HepG2 (cell line): ENCODE data around the gene VPS13D. TPM values are rescaled to one million over a fixed set of nuclear protein-coding genes. Genes with fewer than 3 reads are reported as not detected.

Experiments
- ATAC-seq: fragments of 200-7000 bp; cut with Tn5 transposase; 3 replicates; pipeline ENCODE4 v1.9.1; 2020; ENCODE audit warnings: mild to moderate bottlenecking, moderate library complexity
- BruUV-seq: library from RNA; stranded (reverse); fragments of 400-500 nt; replicated peaks from 2 replicates; lab custom pipeline; 2021; lab: Mats Ljungman, UMichigan
- CTCF ChIA-PET: fragments of 300-600 bp; formaldehyde crosslinking; extraction: SDS; loops from one replicate; lab custom pipeline; 2021; ENCODE audit warnings: low total read pairs, inconsistent platforms, low intra/inter-chr PET ratio; lab: Yijun Ruan, JAX
- POLR2A ChIA-PET: fragments of 350-600 bp; sonication (Branson Sonifier 250); formaldehyde crosslinking; loops from one replicate; lab custom pipeline; 2020; ENCODE audit warnings: antibody characterized with exemption, inconsistent platforms; lab: Yijun Ruan, JAX
- DNase-seq: peaks from one replicate; pipeline ENCODE4 v3.0.0-alpha.2; 2015; ENCODE audit warnings: low spot score
- FAIRE-seq: peaks from 3 replicates; lab custom pipeline; 2011; peaks lifted over from hg19 to GRCh38; lab: Jason Lieb, UNC
- H2AFZ ChIP-seq: one replicate; pipeline ENCODE4 v1.6.1; 2011; ENCODE audit warnings: low read length, inconsistent platforms
- H3K27ac ChIP-seq: fragments of 300-600 bp; 3 replicates; pipeline ENCODE4 v1.8.0; 2011; ENCODE audit warnings: mixed run types, mild to moderate bottlenecking, mixed read lengths, low read length, inconsistent platforms; ENCODE audit not compliant: insufficient read depth; ENCODE audit errors: extremely low read length
- H3K27me3 ChIP-seq, 2 experiments: fragments of 200-600 bp in 1 of 2; 2 replicates in 1 of 2; 3 replicates in 1 of 2; pipeline versions ENCODE4 v1.6.0 to v1.8.0; 2011; ENCODE audit warnings: low read length in 2 of 2, mild to moderate bottlenecking in 2 of 2, moderate library complexity in 2 of 2, inconsistent platforms in 1 of 2; ENCODE audit not compliant: insufficient read depth in 2 of 2, control insufficient read depth in 1 of 2
- H3K36me3 ChIP-seq, 2 experiments: fragments of 200-600 bp in 1 of 2; replicated peaks in 1 of 2; 2 replicates in 1 of 2; 3 replicates in 1 of 2; pipeline versions ENCODE4 v1.5.1 to v1.8.0; 2011; ENCODE audit warnings: low read length in 2 of 2, inconsistent platforms in 1 of 2; ENCODE audit not compliant: insufficient read depth in 2 of 2, control insufficient read depth in 1 of 2
- H3K4me1 ChIP-seq: 2 replicates; pipeline ENCODE4 v1.5.1; 2012; ENCODE audit warnings: low read length, inconsistent platforms; ENCODE audit not compliant: insufficient read depth
- H3K4me2 ChIP-seq: 2 replicates; pipeline ENCODE4 v1.6.0; 2011; ENCODE audit warnings: low read depth, low read length, inconsistent platforms
- H3K4me3 ChIP-seq, 3 experiments: fragments of 200-600 bp in 1 of 3; sonication (generic), shearing (Covaris generic) in 1 of 3; replicated peaks in 1 of 3; 2 replicates each; pipeline ENCODE4 v1.5.1; 2011 to 2016; ENCODE audit warnings: low read length in 3 of 3, inconsistent platforms in 2 of 3, low read depth in 2 of 3, mild to moderate bottlenecking in 2 of 3, control low read depth in 1 of 3, mixed read lengths in 1 of 3; ENCODE audit not compliant: insufficient read depth in 1 of 3
- H3K79me2 ChIP-seq: one replicate; pipeline ENCODE4 v1.6.1; 2011; ENCODE audit warnings: low read length, inconsistent platforms; ENCODE audit not compliant: insufficient read depth
- H3K9ac ChIP-seq: 2 replicates; pipeline ENCODE4 v1.6.0; 2011; ENCODE audit warnings: mild to moderate bottlenecking, low read depth, low read length, inconsistent platforms; ENCODE audit not compliant: insufficient read depth
- H3K9me3 ChIP-seq: 2 replicates; pipeline ENCODE4 v1.5.1; 2012; ENCODE audit warnings: mild to moderate bottlenecking, low read length
- H4K20me1 ChIP-seq: 2 replicates; pipeline ENCODE4 v1.6.0; 2011; ENCODE audit warnings: inconsistent platforms, mild to moderate bottlenecking, low read length, moderate library complexity; ENCODE audit not compliant: insufficient read depth
- CREB3 ChIP-seq: sonication (generic); formaldehyde crosslinking; IDR thresholded peaks from 2 replicates; pipeline ENCODE4 v1.5.0; 2020; ENCODE audit warnings: missing genetic modification reagents
- HMG20A ChIP-seq: IDR thresholded peaks from 2 replicates; pipeline ENCODE4 v1.6.1; 2016; ENCODE audit warnings: borderline replicate concordance
- SIN3B ChIP-seq: fragments of 150-350 bp; IDR thresholded peaks from 2 replicates; pipeline ENCODE4 v1.6.1; 2014; ENCODE audit warnings: low read length
- ZNF251 ChIP-seq: sonication (generic); formaldehyde crosslinking; IDR thresholded peaks from 2 replicates; pipeline ENCODE4 v1.9.0; 2021; ENCODE audit warnings: mild to moderate bottlenecking, missing genetic modification reagents
- ZNF292 ChIP-seq: sonication (generic); formaldehyde crosslinking; IDR thresholded peaks from 2 replicates; pipeline ENCODE4 v1.8.1; 2022; ENCODE audit warnings: mild to moderate bottlenecking, low read depth, missing genetic modification reagents, borderline replicate concordance
- ZNF317 ChIP-seq: sonication (generic); formaldehyde crosslinking; IDR thresholded peaks from 2 replicates; pipeline ENCODE4 v1.5.0; 2020; ENCODE audit warnings: mild to moderate bottlenecking, missing genetic modification reagents
- ZNF772 ChIP-seq: sonication (generic); formaldehyde crosslinking; IDR thresholded peaks from 2 replicates; pipeline ENCODE4 v1.5.0; 2020; ENCODE audit warnings: mild to moderate bottlenecking, missing genetic modification reagents
- ZNF788 ChIP-seq: sonication (generic); formaldehyde crosslinking; IDR thresholded peaks from 2 replicates; pipeline ENCODE4 v1.5.0; 2020; ENCODE audit warnings: mild to moderate bottlenecking, missing genetic modification reagents, borderline replicate concordance
- ZNF83 ChIP-seq: sonication (generic); formaldehyde crosslinking; IDR thresholded peaks from 2 replicates; pipeline ENCODE4 v1.4.0; 2020; ENCODE audit warnings: missing genetic modification reagents, mild to moderate bottlenecking, borderline replicate concordance
- WGBS: methylation state at CpG from one replicate; pipeline ENCODE4 v1.1.6; 2017; ENCODE audit warnings: low lambda C conversion rate; 5-methylcytosine and 5-hydroxymethylcytosine counted together
- in situ Hi-C: cut with HindIII; loops from 2 replicates; pipeline ENCODE4 v1.10.0; 2017; ENCODE audit warnings: low pct_unique_long_range_greater_than_20kb; ENCODE audit not compliant: extremely low pct_ligation_motif_present
- intact Hi-C: fragments of 100-400 bp; cut with micrococcal nuclease; formaldehyde crosslinking; loops from one replicate; pipeline ENCODE4 v1.10.0; 2022; ENCODE audit not compliant: unreplicated experiment
- polyA plus RNA-seq, 8 experiments: library from polyadenylated mRNA; depleted of rRNA in 3 of 8; stranded (reverse) in 7 of 8; unstranded in 1 of 8; fragments of >200 nt; fragmentation: Illumina TruSeq in 4 of 8; extraction: Trizol in 4 of 8; gene quantifications; 2 replicates each; pipeline versions ENCODE4 v1.2.1 to v1.2.3, GENCODE V29; 2011 to 2016; ENCODE audit warnings: low read depth in 4 of 8, missing spikeins in 1 of 8, mixed read lengths in 1 of 8; ENCODE audit not compliant: insufficient read depth in 1 of 8
- total RNA-seq, 5 experiments: library from RNA; depleted of rRNA; stranded (reverse); fragments of >200 nt; fragmentation: Illumina TruSeq; extraction: Trizol; gene quantifications; 2 replicates each; pipeline ENCODE4 v1.2.3, GENCODE V29; 2016; ENCODE audit warnings: low read depth in 1 of 5
- TF ChIP-seq, protein P1 (sequence below): sonication (generic); formaldehyde crosslinking; IDR thresholded peaks from 2 replicates; pipeline ENCODE4 v1.8.1; 2023; ENCODE audit warnings: mild to moderate bottlenecking, inconsistent platforms, moderate library complexity, missing genetic modification reagents, borderline replicate concordance
- TF ChIP-seq, protein P2 (sequence below): sonication (generic); formaldehyde crosslinking; conservative IDR thresholded peaks from 2 replicates; pipeline ENCODE4 v1.4.0; 2020; ENCODE audit warnings: mild to moderate bottlenecking, missing genetic modification reagents, moderate library complexity

Gene VPS13D
- total and polyA plus RNA-seq, 2 of the 13 experiments (the other 11 are each of a cell fraction or from before 2014, with no cell fraction given), result 8.6 to 13.9 TPM

GRCh38 chr1:12462586-12462985 is 232.8 kb downstream of the VPS13D start (continued):
- TF ChIP-seq HMG20A (CRISPR knock-in tag), result no peak
- TF ChIP-seq, all 625 proteins: peak for 0

GRCh38 chr1:12464045-12464461 is 234.2 kb downstream of the VPS13D start:
- H3K9ac ChIP-seq, result no peak overlapping the region
- no peak for DNase-seq
- BruUV-seq, result no TSS peak
- TF ChIP-seq ZNF772 (CRISPR knock-in tag) (no peak), ZNF292 (CRISPR knock-in tag) (no peak), CREB3 (CRISPR knock-in tag) (no peak)
- no peak overlapping the region for H3K4me2 ChIP-seq
- H3K27ac ChIP-seq, result no peak overlapping the region
- ChIA-PET CTCF (no interaction called here), POLR2A (no interaction called here)
- H3K27me3 ChIP-seq, result no peaks in the 10 kb centered on the region
- no peaks in the 10 kb centered on the region for H3K79me2 ChIP-seq
- 95% methylated on average over 3 of the region's 3 CpGs for WGBS
- H2AFZ ChIP-seq, result no peak overlapping the region
- H4K20me1 ChIP-seq, result no peaks in the 10 kb centered on the region
- intact Hi-C loops, result no loop called here
- FAIRE-seq, result no peak
- peaks cover 20% of the 10 kb centered on the region for H3K4me1 ChIP-seq
- H3K36me3 ChIP-seq, result peaks cover 10 to 21% of the 10 kb centered on the region in 2 experiments; a peak in 4 of 5 replicates
- in situ Hi-C loops, result no loop called here
- no peak for ATAC-seq
- no peak overlapping the region for H3K4me3 ChIP-seq
- H3K9me3 ChIP-seq, result no peaks in the 10 kb centered on the region

GRCh38 chr1:12464598-12465056 is 234.8 kb downstream of the VPS13D start:
- no peak for DNase-seq
- 89% methylated on average over 5 of the region's 5 CpGs for WGBS
- TF ChIP-seq ZNF83, result no peak
- no peak for TF ChIP-seq SIN3B
- TF ChIP-seq, protein P1, sequence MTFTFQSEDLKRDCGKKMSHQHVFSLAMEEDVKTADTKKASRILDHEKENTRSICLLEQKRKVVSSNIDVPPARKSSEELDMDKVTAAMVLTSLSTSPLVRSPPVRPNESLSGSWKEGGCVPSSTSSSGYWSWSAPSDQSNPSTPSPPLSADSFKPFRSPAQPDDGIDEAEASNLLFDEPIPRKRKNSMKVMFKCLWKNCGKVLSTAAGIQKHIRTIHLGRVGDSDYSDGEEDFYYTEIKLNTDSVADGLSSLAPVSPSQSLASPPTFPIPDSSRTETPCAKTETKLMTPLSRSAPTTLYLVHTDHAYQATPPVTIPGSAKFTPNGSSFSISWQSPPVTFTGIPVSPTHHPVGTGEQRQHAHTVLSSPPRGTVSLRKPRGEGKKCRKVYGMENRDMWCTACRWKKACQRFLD (CRISPR knock-in tag), result no peak
- no peak for TF ChIP-seq ZNF788 (CRISPR knock-in tag)
- TF ChIP-seq, protein P2, sequence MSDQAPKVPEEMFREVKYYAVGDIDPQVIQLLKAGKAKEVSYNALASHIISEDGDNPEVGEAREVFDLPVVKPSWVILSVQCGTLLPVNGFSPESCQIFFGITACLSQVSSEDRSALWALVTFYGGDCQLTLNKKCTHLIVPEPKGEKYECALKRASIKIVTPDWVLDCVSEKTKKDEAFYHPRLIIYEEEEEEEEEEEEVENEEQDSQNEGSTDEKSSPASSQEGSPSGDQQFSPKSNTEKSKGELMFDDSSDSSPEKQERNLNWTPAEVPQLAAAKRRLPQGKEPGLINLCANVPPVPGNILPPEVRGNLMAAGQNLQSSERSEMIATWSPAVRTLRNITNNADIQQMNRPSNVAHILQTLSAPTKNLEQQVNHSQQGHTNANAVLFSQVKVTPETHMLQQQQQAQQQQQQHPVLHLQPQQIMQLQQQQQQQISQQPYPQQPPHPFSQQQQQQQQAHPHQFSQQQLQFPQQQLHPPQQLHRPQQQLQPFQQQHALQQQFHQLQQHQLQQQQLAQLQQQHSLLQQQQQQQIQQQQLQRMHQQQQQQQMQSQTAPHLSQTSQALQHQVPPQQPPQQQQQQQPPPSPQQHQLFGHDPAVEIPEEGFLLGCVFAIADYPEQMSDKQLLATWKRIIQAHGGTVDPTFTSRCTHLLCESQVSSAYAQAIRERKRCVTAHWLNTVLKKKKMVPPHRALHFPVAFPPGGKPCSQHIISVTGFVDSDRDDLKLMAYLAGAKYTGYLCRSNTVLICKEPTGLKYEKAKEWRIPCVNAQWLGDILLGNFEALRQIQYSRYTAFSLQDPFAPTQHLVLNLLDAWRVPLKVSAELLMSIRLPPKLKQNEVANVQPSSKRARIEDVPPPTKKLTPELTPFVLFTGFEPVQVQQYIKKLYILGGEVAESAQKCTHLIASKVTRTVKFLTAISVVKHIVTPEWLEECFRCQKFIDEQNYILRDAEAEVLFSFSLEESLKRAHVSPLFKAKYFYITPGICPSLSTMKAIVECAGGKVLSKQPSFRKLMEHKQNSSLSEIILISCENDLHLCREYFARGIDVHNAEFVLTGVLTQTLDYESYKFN, result no peak
- no peak for TF ChIP-seq ZNF251 (CRISPR knock-in tag)
- TF ChIP-seq ZNF317, result no peak

More at GRCh38 chr1:12464598-12465056, 234.8 kb downstream of the VPS13D start:
- Histone ChIP-seq H4K20me1 (no peaks in the 10 kb centered on the region), H3K9me3 (no peaks in the 10 kb centered on the region), H3K36me3 (peaks cover 10 to 21% of the 10 kb centered on the region in 2 experiments; a peak in 4 of 5 replicates), H3K9ac (no peak overlapping the region), H3K27me3 (no peaks in the 10 kb centered on the region), H3K4me1 (peaks cover 23% of the 10 kb centered on the region), H3K79me2 (no peaks in the 10 kb centered on the region), H3K27ac (no peak overlapping the region), H3K4me2 (no peak overlapping the region), H3K4me3 (no peak overlapping the region), H2AFZ (no peak overlapping the region)
- CTCF ChIA-PET, result no interaction called here
- FAIRE-seq (no peak), ATAC-seq (no peak)
- BruUV-seq, result no TSS peak
- intact Hi-C loops (no loop called here), in situ Hi-C loops (no loop called here)
- POLR2A ChIA-PET, result no interaction called here
